K562 (cell line): Measurements from ENCODE around the gene TIMM10. TPM values are rescaled to one million over a fixed set of nuclear protein-coding genes. Genes with fewer than 3 reads are reported as not detected.
A peak's percentile ranks its signal among the peaks of the same experiment; 100 is the strongest.

ENCODE experiments used
- BRCA1 ChIP-seq, 2 experiments: fragments of 450-650 bp in 1 of 2; sonication (generic) in 1 of 2; formaldehyde crosslinking in 1 of 2; IDR thresholded peaks; 2 replicates each; pipeline versions ENCODE4 v1.5.0 to v1.6.1; 2017 to 2020; ENCODE audit warnings: mild to moderate bottlenecking in 1 of 2, missing genetic modification reagents in 1 of 2
- CBFA2T3 ChIP-seq: fragments of 450-650 bp; IDR thresholded peaks from 2 replicates; pipeline ENCODE4 v1.6.1; 2017
- CGGBP1 ChIP-seq: fragments of 250-450 bp; sonication (Bioruptor Pico); IDR thresholded peaks from 2 replicates; pipeline ENCODE4 v1.9.0; 2021; ENCODE audit warnings: mild to moderate bottlenecking
- EGR1 ChIP-seq: fragments of 450-650 bp; conservative IDR thresholded peaks from 2 replicates; pipeline ENCODE4 v1.6.1; 2017; ENCODE audit warnings: mild to moderate bottlenecking
- FOS ChIP-seq: IDR thresholded peaks from 3 replicates; pipeline ENCODE4 v1.6.1; 2011; ENCODE audit not compliant: insufficient read length; ENCODE audit errors: extremely low read depth
- GATAD2A ChIP-seq: fragments of 450-650 bp; IDR thresholded peaks from 2 replicates; pipeline ENCODE4 v1.6.1; 2017
- HDAC1 ChIP-seq, 2 experiments: fragments of 450-650 bp; IDR thresholded peaks; 2 replicates each; pipeline ENCODE4 v1.6.1; 2016 to 2017; ENCODE audit warnings: inconsistent platforms in 1 of 2, mild to moderate bottlenecking in 1 of 2, moderate library complexity in 1 of 2
- JUNB ChIP-seq: fragments of 450-650 bp; formaldehyde crosslinking; conservative IDR thresholded peaks from 2 replicates; pipeline ENCODE4 v1.4.0; 2020; ENCODE audit warnings: mild to moderate bottlenecking
- L3MBTL2 ChIP-seq: fragments of 450-650 bp; IDR thresholded peaks from 2 replicates; pipeline ENCODE4 v1.6.1; 2016; ENCODE audit warnings: mild to moderate bottlenecking, moderate library complexity
- LARP7 ChIP-seq: fragments of 450-650 bp; IDR thresholded peaks from 2 replicates; pipeline ENCODE4 v1.6.1; 2016
- LEF1 ChIP-seq: fragments of 450-650 bp; IDR thresholded peaks from 2 replicates; pipeline ENCODE4 v1.6.1; 2016; ENCODE audit warnings: mild to moderate bottlenecking
- MAFK ChIP-seq: IDR thresholded peaks from 2 replicates; pipeline ENCODE4 v1.6.1; 2011; ENCODE audit warnings: low read length, improper control_type of control experiment
- RBBP5 ChIP-seq: fragments of 200-600 bp; sonication (generic); IDR thresholded peaks from 2 replicates; pipeline ENCODE4 v1.6.1; 2012; ENCODE audit warnings: borderline replicate concordance, mild to moderate bottlenecking, low read length, control low read depth, inconsistent platforms; ENCODE audit not compliant: insufficient read depth, poor library complexity, severe bottlenecking
- SMARCA4 ChIP-seq: fragments of 450-650 bp; IDR thresholded peaks from 2 replicates; pipeline ENCODE4 v1.6.1; 2016
- TCF3 ChIP-seq: sonication (generic); formaldehyde crosslinking; IDR thresholded peaks from 2 replicates; pipeline ENCODE4 v1.4.0; 2020; ENCODE audit warnings: mild to moderate bottlenecking, missing genetic modification reagents
- TRIM25 ChIP-seq: fragments of 450-650 bp; IDR thresholded peaks from 2 replicates; pipeline ENCODE4 v1.7.0; 2016; ENCODE audit warnings: borderline replicate concordance
- WHSC1 ChIP-seq: IDR thresholded peaks from one replicate; pipeline ENCODE4 v1.6.1; 2012; ENCODE audit warnings: low read length, control low read depth, inconsistent platforms
- XRCC3 ChIP-seq: fragments of 450-650 bp; IDR thresholded peaks from 2 replicates; pipeline ENCODE4 v1.6.1; 2017; ENCODE audit warnings: mild to moderate bottlenecking, moderate library complexity
- ZBTB33 ChIP-seq: sonication (generic); formaldehyde crosslinking; IDR thresholded peaks from 2 replicates; pipeline ENCODE4 v1.8.1; 2023; ENCODE audit warnings: mild to moderate bottlenecking, missing genetic modification reagents
- ZNF165 ChIP-seq: fragments of 250-450 bp; sonication (Bioruptor Pico); IDR thresholded peaks from 2 replicates; pipeline ENCODE4 v1.4.0; 2020; ENCODE audit warnings: borderline replicate concordance
- polyA plus RNA-seq, 8 experiments: library from polyadenylated mRNA; depleted of rRNA in 4 of 8; stranded (reverse) in 5 of 8; unstranded in 3 of 8; fragments of >200 nt; fragmentation: Nextera tagmentation in 2 of 8; fragmentation: Illumina TruSeq in 1 of 8; extraction: Ambion mirVana in 2 of 8; extraction: Trizol in 1 of 8; gene quantifications; 2 replicates each; pipeline versions ENCODE4 v1.2.1 to v1.2.3, GENCODE V29; 2011 to 2014; ENCODE audit warnings: inconsistent platforms in 1 of 8, missing spikeins in 1 of 8
- total RNA-seq, 7 experiments: library from RNA; depleted of rRNA in 6 of 7; stranded (reverse); fragments of >200 nt in 6 of 7; fragmentation: Illumina TruSeq in 2 of 7; extraction: Trizol in 2 of 7; gene quantifications; 2 replicates each; pipeline versions ENCODE4 v1.2.1 to v1.2.3, GENCODE V29; 2011 to 2021; ENCODE audit warnings: low replicate concordance in 1 of 7
- TF ChIP-seq, protein P1 (sequence below): IDR thresholded peaks from 2 replicates; pipeline ENCODE4 v1.6.1; 2011; ENCODE audit warnings: borderline replicate concordance, low read depth, mild to moderate bottlenecking, moderate library complexity, low read length; ENCODE audit not compliant: insufficient read depth, poor library complexity, severe bottlenecking

Gene TIMM10
- total and polyA plus RNA-seq, 9 of the 15 experiments (the other 6 are each of a cell fraction or from before 2014, with no cell fraction given): 109 to 553 (median 172) TPM

DNA sequence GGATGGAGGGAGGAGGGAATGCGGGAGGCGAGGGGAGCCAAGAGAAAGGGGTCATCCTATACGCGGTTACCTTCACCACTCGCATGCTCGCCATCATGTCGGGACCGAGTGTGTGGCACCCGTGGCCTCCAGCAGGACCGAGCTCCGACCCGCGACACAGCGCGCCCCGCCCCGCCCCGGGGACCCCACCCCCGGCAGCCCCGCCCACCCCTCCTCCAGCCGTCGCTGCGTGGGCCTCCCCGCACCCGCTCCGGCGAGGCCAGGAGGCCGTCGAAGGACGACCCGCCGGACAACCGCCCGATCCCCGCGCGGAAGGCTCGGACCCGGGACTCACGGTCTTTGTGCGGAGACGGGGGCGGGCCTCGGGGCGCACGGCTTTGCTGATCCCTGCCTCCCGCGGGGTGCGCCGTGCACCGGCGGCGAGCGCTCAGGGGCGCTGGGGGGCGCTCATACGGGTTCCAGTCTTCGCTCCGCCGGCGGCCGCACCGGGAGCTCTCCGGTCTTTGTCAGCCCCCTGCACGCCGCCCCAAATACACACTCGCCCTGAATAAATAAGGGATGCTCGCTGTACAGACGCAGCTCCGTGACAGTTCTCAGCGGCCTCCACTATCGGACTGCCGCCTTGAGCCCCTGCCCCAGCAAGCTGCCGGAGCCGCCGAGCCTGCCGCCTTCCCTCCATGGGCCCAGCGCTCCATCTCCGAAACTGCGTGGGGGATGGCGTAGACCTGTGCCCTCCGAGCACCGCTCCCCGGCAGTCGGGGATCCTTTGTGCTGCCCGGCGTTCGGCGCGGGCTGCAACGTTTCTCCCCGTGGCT lies 37.2 kb upstream of the TIMM10 start, which contains the start of gene UBE2L6 (continued):
- TF ChIP-seq RBBP5 (peak; percentile 32), GATAD2A (peak; percentile 29; the same call in 1 of the 2 replicates), ZBTB33 (CRISPR knock-in tag) (peak; percentile 73; the same call in 1 of the 2 replicates), TRIM25 (no peak), JUNB (CRISPR knock-in tag) (no peak), MAFK (no peak), SMARCA4 (peak; percentile 55; the same call in 1 of the 2 replicates), XRCC3 (no peak), CBFA2T3 (no peak), TCF3 (CRISPR knock-in tag) (no peak; the same call in 1 of the 2 replicates), HDAC1 (IDR thresholded peaks at IDR 0.05) (peak in 1 of 2 experiments; percentile 33; a peak in 1 of 4 replicates), EGR1 (peak; percentile 59), FOS (no peak), LEF1 (no peak), LARP7 (no peak), CGGBP1 (CRISPR knock-in tag) (no peak), ZNF165 (CRISPR knock-in tag) (peak; percentile 37; the same call in 1 of the 2 replicates), WHSC1 (no peak), L3MBTL2 (peak; percentile 51; the same call in 1 of the 2 replicates), BRCA1 (IDR thresholded peaks at IDR 0.05) (no peak), BRCA1 (CRISPR knock-in tag; IDR thresholded peaks at IDR 0.05) (no peak)
- TF ChIP-seq, protein P1, sequence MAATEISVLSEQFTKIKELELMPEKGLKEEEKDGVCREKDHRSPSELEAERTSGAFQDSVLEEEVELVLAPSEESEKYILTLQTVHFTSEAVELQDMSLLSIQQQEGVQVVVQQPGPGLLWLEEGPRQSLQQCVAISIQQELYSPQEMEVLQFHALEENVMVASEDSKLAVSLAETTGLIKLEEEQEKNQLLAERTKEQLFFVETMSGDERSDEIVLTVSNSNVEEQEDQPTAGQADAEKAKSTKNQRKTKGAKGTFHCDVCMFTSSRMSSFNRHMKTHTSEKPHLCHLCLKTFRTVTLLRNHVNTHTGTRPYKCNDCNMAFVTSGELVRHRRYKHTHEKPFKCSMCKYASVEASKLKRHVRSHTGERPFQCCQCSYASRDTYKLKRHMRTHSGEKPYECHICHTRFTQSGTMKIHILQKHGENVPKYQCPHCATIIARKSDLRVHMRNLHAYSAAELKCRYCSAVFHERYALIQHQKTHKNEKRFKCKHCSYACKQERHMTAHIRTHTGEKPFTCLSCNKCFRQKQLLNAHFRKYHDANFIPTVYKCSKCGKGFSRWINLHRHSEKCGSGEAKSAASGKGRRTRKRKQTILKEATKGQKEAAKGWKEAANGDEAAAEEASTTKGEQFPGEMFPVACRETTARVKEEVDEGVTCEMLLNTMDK: peak; percentile 78
